Kidney tubule cell (primary cell): Measurements from ENCODE around the gene DENND4A.
"Not testable (repeated sequence)": the region's sequence is repeated elsewhere in the genome, so short reads cannot be mapped to it uniquely, and the experiment has no call there.

Source experiments
- DNase-seq: peaks from one replicate; pipeline ENCODE4 v3.0.0-alpha.2; 2018; ENCODE audit warnings: low spot score

The DENND4A gene

DNA sequence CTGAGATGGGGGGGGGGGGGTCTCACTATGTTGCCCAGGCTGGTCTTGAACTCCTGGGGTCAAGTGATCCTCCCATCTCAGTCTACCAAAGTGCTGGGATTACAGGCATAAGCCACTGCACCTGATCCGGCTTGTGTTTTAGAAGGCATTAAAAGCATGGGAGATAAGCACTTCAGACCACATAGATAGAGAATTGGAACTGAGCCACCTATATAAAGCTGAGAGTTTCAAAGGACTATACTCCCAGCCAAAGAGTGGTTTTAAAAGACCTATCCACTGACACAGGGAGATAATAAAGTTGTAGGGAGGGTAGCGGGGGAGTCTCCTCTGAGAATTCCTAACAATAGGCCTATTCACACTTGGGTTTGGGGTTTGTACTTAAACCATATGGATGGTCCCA is 34.8 kb downstream of the DENND4A start:
- DNase-seq = no peak

- no peak for DNase-seq
Measured at GRCh38 chr15:65752151-65752700, 39.9 kb downstream of the DENND4A start.

DNA sequence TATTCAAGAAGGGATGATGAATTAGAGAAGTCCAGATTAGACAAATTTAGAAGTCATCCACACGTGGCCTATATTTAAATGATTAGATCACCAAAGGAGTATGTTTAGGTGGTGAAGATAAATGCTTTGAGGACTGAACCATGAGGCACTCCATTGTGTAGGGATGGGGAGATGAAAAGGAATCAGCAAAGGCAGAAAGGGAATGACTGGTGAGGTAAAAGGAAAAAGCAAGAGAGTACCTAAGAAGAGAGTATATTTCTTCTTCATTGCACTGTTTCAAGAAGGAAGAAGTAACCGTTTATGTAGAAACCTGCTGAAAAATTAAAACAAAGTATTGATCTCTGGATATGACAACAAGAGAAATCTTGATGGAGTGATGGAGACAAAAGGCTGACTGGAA is 40.7 kb downstream of the DENND4A start:
- DNase-seq = no peak

- DNase-seq = no peak
Measured at GRCh38 chr15:65747265-65747664, 44.8 kb downstream of the DENND4A start.

DNA sequence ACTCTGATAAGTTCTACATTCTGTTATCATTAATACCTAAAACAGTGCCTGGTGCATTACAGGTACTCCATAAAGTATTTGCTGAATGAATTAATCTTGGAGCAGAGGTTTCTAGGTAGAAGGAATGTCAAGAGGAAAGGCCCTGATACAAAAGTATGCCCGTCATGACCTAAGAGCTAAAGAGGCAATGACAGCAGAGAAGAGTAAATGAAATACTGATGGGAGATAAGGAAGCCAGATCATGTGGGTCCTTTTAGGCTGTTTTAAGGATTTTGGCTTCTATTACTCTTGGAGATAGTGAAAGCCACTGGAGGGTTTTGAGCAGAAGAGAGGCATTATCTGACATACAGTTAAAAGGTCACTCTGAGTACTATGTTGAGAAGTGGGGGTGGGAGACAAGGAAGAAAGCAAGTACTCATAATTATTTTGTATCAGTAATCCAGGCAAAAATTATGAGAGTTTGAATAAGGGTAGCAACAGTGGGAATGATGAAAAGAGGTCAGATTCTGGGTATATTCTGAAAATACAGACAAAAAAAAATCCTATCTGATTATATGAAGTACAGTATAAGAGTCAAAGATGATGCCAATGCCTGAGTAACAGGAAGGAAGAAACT is 48.3 kb downstream of the DENND4A start:
- DNase-seq = no peak

- DNase-seq = no peak
Measured at GRCh38 chr15:65740148-65740547, 51.9 kb downstream of the DENND4A start.

DNA sequence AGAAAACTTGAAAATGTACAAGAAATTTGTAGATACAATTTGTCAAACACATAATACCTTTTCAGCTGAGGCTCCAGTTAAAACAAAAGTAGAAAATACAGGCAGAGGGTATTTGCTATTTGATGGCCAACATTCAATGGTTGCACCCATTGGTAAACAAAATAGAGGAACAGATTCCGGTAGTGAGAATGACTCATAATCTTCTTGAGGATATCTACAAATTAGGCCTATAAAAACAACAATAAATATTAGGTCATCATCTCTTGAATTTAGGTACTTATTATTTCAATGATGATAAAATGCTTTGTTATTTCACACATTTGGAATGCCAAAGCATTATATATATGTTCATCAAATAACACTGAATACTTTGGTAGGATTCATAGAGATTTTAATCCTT is 53.4 kb downstream of the DENND4A start:
- DNase-seq = no peak

GRCh38 chr15:65733599-65733998 is 58.5 kb downstream of the DENND4A start:
- DNase-seq = not testable (repeated sequence)

GRCh38 chr15:65732698-65733097 is 59.4 kb downstream of the DENND4A start:
- no peak for DNase-seq

DNA sequence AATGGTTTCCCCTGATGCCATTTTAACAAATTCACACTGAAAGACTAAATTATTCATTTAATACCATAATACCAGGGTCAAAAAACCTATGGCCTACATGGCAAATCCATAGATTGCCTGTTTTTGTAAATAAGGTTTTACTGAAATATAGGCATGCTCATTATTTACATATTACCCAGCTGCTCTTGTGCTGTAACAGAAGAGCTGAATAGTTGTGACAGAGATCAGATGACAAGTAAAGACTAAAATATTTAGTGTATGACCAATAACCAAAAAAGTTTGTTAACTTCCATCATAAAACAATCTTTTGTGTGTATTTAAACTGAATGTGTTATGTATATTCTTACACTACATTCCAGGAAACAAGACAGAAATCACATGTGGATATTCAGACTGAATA is 60.2 kb downstream of the DENND4A start:
- no peak for DNase-seq

DNA sequence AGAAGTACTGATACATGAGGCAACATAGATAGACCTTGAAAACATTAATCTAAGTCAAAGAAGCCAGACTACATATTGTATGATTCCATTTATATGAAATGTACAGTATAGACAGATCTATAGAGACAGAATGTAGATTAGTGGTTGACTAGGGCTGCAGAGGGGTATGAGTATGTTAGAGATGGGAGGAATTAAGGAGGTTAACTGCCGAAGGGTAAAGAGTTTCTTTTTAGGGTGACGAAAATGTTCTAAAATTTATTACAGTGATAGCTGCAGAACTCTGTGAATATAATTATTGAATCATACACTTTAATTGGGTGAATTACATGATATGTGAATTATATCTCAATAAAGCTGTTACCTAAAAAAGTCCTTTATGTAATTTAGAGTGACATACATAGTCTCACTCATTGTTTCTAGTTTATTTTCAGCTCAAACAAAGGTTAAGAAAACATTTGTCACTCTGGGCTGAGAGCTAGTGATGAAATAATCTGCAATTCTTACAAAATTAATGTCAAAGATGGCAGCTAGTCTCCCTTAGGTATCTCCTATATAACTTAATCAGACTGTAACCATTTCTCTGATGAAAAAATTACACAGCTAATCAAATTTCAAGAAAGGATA is 61.4 kb downstream of the DENND4A start:
- DNase-seq = no peak

DNA sequence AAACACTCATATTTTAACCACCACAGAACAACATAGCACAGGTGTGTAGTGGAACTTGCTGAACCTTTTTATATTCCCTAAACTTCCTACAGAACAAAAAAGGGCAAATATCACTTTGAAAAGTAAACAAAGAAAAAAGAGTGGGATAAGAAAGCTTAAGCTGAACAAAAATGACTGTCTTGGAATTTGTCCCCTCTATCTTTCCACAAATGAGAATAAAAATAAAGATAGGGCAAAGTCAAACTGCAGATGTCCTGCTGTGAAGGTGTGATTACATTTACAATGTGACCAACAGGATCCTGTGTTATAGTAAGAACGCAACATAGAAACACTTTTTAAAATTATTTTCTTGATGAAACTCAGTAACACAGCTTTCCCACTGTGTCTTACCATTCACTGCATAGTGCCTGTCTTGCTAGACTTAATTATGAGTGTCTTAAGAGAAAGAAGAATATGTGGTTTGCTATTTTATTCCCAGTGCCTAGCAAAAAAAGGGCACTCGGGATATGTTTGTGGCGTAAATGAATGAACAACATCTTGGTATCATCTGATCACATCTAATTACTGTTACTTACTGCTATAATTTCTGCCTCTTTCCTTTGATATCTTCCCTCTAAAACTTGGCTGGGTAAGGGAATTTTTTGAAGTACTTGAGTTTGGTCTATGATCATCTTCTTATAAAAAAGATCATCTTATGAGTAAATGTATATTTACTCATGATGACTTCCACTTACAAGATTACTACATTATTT is 67.5 kb downstream of the DENND4A start:
- DNase-seq = no peak

GRCh38 chr15:65723876-65724275 is 68.2 kb downstream of the DENND4A start:
- no peak for DNase-seq

GRCh38 chr15:65722191-65722590 is 69.9 kb downstream of the DENND4A start:
- DNase-seq = no peak

- no peak for DNase-seq
Measured at GRCh38 chr15:65712415-65712814, 79.7 kb downstream of the DENND4A start.

GRCh38 chr15:65695081-65695480 is 97.0 kb downstream of the DENND4A start:
- DNase-seq = no peak

GRCh38 chr15:65690778-65691177 is 101.3 kb downstream of the DENND4A start:
- no peak for DNase-seq

DNA sequence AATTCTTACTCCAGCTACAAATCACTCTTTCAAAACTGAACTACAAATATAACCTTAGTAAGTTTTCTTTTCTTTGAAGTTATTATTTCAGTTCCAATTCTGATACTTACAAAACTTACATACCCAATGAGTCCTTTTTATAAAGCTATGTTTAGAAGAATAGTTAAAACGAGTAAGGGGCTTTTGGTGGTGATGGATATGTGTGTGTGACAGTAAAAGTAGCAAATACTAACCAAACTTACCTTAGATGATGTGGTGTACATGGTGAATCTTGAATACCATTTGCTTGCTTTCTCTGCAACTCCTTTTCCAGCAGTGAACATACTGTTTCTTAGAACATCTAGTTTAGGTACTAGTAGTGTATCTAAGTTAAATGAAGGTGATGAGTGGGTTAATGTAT is 101.9 kb downstream of the DENND4A start:
- no peak for DNase-seq

DNA sequence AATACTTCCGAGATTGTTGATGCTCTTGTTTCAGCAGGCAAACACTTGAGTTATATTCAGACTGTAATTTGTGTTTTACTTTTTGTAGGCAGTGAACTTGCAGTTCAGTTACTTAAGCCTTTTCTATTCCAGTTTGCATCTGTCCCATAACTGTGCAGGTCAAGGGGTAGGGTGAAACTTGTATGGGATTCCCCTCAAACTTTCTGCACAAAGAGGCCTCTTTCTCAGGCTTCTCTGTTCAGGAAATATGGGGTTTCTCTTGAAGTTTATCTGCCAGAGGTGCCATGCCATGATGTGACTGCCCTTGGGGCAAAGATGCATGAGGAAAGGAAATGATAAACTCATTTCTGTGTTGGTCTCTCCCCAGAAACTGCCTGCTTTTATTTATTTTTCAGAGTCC is 103.6 kb downstream of the DENND4A start:
- DNase-seq = no peak

DNA sequence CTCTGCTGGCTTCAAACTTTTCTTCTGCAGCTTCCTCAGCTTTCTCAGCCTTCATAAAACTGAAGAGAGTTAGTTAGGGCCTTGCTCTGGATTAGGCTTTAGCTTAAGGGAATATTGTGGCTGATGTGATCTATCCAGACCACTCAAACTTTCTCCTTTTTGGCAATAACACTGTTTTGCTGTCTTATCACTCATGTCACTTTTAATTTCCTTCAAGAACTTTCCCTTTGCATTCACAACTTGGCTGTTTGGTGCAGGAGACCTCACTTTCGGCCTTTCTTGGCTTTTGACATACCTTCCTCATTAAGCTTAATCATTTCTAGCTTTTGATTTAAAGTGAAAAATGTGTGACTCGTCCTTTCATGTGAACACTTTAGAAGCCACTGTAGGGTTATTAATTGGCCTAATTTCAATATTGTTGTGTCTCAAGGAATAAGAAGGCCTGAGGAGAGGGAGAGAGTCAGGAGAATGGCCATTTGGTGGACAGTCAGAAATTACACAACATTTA is 109.6 kb downstream of the DENND4A start:
- no peak for DNase-seq

DNA sequence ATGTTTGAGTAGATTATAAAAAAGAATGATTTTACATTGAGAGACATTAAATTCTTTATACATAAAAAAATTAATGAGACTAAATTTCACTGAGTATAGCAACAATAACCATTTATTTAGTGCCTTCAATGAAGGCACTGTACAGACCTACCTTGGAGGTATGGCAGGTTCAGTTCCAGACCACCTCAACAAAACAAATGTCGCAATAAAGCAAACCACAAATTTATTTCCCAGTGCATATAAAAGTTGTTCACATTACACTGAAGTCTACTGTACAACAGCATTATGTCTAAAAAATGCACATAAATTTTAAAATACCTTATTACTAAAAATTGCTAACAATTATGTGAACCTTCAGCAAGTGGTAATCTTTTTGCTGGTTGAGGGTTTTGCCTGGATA is 111.5 kb downstream of the DENND4A start:
- DNase-seq = no peak

DNA sequence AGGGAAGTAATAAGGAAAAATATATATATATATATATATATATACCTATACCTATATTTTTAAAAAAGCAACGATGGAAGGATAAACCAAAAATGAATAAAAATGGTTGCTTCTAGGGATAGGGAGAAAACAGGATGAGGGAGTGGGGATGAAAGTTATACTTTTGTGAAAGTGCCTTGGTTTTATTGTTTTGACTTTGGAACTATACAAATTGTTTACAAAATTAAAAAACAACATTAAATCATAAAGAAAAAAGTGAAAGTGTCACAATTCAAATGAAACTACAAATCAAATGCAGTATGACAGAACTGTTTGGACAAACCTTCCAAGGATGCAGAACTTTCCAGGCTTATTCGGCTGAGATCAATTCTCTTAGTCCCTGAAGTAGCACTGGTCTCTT is 116.0 kb downstream of the DENND4A start:
- DNase-seq = no peak

- no peak for DNase-seq
Measured at GRCh38 chr15:65675551-65675950, 116.5 kb downstream of the DENND4A start.
